BLaER1 (cell line): ENCODE results near the gene MAF.
A peak's percentile ranks its signal among the peaks of the same experiment; 100 is the strongest.

Source experiments
- H3K27ac ChIP-seq: shearing (Covaris generic); formaldehyde crosslinking; 2 replicates; pipeline ENCODE4 v1.8.1; 2022
- H3K27me3 ChIP-seq: shearing (Covaris generic); formaldehyde crosslinking; 2 replicates; pipeline ENCODE4 v1.8.1; 2022
- H3K36me3 ChIP-seq: shearing (Covaris generic); formaldehyde crosslinking; 2 replicates; pipeline ENCODE4 v1.8.1; 2022
- H3K4me1 ChIP-seq: shearing (Covaris generic); formaldehyde crosslinking; 2 replicates; pipeline ENCODE4 v1.8.1; 2022
- H3K4me2 ChIP-seq: shearing (Covaris generic); formaldehyde crosslinking; 2 replicates; pipeline ENCODE4 v1.8.1; 2022
- H3K4me3 ChIP-seq: shearing (Covaris generic); formaldehyde crosslinking; 2 replicates; pipeline ENCODE4 v1.8.1; 2022
- H3K9ac ChIP-seq: shearing (Covaris generic); formaldehyde crosslinking; 2 replicates; pipeline ENCODE4 v1.8.1; 2022
- H3K9me3 ChIP-seq: shearing (Covaris generic); formaldehyde crosslinking; 2 replicates; pipeline ENCODE4 v1.8.1; 2022
- H4K20me1 ChIP-seq: shearing (Covaris generic); formaldehyde crosslinking; 2 replicates; pipeline ENCODE4 v1.8.1; 2022
- Cebpa-rat ChIP-seq: shearing (Covaris generic); IDR thresholded peaks from 2 replicates; pipeline ENCODE4 v1.8.1; 2022

Gene MAF

DNA sequence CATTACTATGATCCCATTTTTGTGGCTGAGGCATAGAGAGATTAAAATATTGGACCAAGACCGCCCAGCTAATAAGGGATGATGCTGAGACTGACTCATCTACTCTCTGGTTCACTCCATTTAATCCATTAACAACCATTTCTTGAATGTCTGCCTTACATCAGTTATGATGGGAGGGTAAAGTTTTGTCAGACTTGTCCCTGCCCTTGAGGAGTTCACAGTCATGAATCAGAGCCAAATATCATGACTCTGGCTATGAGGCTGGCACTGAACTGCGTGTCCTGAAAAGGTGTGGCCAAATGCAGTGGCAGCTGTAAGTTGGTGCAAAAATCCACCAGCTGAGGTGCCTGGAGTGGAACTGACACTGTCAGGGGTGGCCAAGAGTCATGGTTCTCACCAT is 35.0 kb upstream of the MAF start:
- Histone ChIP-seq H3K4me2 (no peak overlapping the region), H3K27me3 (no peaks in the 10 kb centered on the region), H3K36me3 (no peaks in the 10 kb centered on the region), H4K20me1 (no peaks in the 10 kb centered on the region), H3K27ac (no peak overlapping the region), H3K4me3 (no peak overlapping the region), H3K9ac (no peak overlapping the region), H3K9me3 (no peaks in the 10 kb centered on the region), H3K4me1 (no peaks in the 10 kb centered on the region)
- TF ChIP-seq Cebpa-rat: no peak

DNA sequence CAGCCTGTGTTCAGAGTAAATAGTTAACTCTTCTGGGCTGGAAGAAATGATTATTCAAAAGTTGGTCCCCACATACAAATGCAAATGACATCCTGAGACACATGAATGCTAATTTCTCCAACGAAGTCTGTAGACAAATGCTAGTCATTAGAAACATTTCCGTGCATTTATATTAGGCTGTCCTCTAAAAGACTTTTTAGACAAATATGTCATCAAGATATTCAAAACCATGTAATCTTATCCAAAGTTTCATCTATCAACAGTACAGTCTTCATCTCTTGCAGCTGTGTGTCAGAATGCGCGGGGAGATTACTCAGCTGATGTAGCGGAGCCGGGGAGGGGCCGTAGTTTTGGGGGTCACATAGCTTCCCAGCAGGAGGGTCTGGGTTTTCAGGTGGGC is 33.8 kb upstream of the MAF start:
- no peak overlapping the region for H3K9ac ChIP-seq
- no peaks in the 10 kb centered on the region for H4K20me1 ChIP-seq
- H3K36me3 ChIP-seq: no peaks in the 10 kb centered on the region
- H3K4me2 ChIP-seq: no peak overlapping the region
- no peaks in the 10 kb centered on the region for H3K4me1 ChIP-seq
- H3K4me3 ChIP-seq: no peak overlapping the region
- no peak for TF ChIP-seq Cebpa-rat
- H3K27me3 ChIP-seq: no peaks in the 10 kb centered on the region
- 0 out of 2 replicates have a peak, but pooled peaks cover 3% of the 10 kb centered on the region for H3K9me3 ChIP-seq
- H3K27ac ChIP-seq: no peak overlapping the region

DNA sequence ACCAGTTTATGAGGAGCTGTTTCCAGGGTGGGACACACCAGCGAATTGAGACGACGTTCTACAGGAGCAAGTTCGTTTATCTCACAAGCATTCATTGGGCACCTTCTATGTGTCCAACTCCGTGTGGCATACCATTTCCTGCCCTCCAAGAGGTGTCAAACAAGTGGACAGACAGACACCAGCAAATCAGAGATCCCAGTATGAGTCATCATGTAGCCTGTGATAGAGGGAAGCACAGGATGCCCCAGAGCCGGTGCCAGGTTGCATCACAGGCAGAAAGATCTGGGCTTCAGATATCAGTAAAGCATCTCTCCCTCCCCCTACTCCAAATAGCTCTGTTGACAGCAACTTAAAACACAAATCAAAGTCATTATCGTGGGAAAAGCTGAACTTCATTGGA is 31.8 kb upstream of the MAF start:
- no peak overlapping the region for H3K4me3 ChIP-seq
- H3K4me1 ChIP-seq: peaks cover 13% of the 10 kb centered on the region
- H3K27ac ChIP-seq: no peak overlapping the region
- H3K9ac ChIP-seq: no peak overlapping the region
- H3K9me3 ChIP-seq: 0 out of 2 replicates have a peak, but pooled peaks cover 3% of the 10 kb centered on the region
- no peak overlapping the region for H3K4me2 ChIP-seq
- no peaks in the 10 kb centered on the region for H4K20me1 ChIP-seq
- H3K27me3 ChIP-seq: no peaks in the 10 kb centered on the region
- no peak for TF ChIP-seq Cebpa-rat
- H3K36me3 ChIP-seq: no peaks in the 10 kb centered on the region

DNA sequence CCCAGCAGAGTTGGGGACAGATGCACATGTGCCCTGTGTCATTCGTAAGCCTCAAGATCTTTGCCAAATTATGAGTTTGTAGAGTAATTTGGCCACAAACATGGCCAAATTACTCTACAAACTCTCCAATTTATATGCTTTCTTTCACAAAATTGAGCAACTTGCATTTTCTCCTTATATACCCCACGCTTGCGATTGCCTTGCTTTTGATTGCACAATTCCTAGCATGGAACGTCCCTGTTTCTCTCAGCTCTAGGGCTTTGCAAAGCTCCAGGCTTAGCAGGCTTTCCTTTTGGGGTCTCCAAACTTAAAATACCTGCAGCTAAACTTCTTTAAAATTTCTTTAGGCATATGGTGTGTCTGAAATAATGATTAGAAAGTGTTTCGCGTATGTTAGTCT is 28.5 kb upstream of the MAF start:
- H3K9me3 ChIP-seq: 0 out of 2 replicates have a peak, but pooled peaks cover 3% of the 10 kb centered on the region
- 0 out of 2 replicates have a peak, but pooled peaks have one; percentile 16 for TF ChIP-seq Cebpa-rat
- no peaks in the 10 kb centered on the region for H3K27me3 ChIP-seq
- H3K9ac ChIP-seq: no peak overlapping the region
- H3K4me3 ChIP-seq: no peak overlapping the region
- no peaks in the 10 kb centered on the region for H3K36me3 ChIP-seq
- H3K4me2 ChIP-seq: peak overlapping the region; percentile 53
- peaks cover 13% of the 10 kb centered on the region for H3K4me1 ChIP-seq
- no peak overlapping the region for H3K27ac ChIP-seq
- H4K20me1 ChIP-seq: no peaks in the 10 kb centered on the region

- no peak overlapping the region for H3K27ac ChIP-seq
- no peak overlapping the region for H3K9ac ChIP-seq
- no peaks in the 10 kb centered on the region for H4K20me1 ChIP-seq
- H3K9me3 ChIP-seq: 0 out of 2 replicates have a peak, but pooled peaks cover 3% of the 10 kb centered on the region
- no peaks in the 10 kb centered on the region for H3K36me3 ChIP-seq
- no peaks in the 10 kb centered on the region for H3K27me3 ChIP-seq
- H3K4me2 ChIP-seq: peak overlapping the region; percentile 53
- H3K4me3 ChIP-seq: no peak overlapping the region
- no peak for TF ChIP-seq Cebpa-rat
- H3K4me1 ChIP-seq: peaks cover 13% of the 10 kb centered on the region
Observed at GRCh38 chr16:79628501-79628975, 28.0 kb upstream of the MAF start.

- no peak overlapping the region for H3K4me2 ChIP-seq
- H4K20me1 ChIP-seq: no peaks in the 10 kb centered on the region
- peaks cover 13% of the 10 kb centered on the region for H3K4me1 ChIP-seq
- H3K27ac ChIP-seq: no peak overlapping the region
- no peaks in the 10 kb centered on the region for H3K27me3 ChIP-seq
- TF ChIP-seq Cebpa-rat: no peak
- H3K9me3 ChIP-seq: 0 out of 2 replicates have a peak, but pooled peaks cover 3% of the 10 kb centered on the region
- H3K4me3 ChIP-seq: no peak overlapping the region
- H3K36me3 ChIP-seq: no peaks in the 10 kb centered on the region
- no peak overlapping the region for H3K9ac ChIP-seq
Observed at GRCh38 chr16:79627092-79627491, 26.6 kb upstream of the MAF start.

DNA sequence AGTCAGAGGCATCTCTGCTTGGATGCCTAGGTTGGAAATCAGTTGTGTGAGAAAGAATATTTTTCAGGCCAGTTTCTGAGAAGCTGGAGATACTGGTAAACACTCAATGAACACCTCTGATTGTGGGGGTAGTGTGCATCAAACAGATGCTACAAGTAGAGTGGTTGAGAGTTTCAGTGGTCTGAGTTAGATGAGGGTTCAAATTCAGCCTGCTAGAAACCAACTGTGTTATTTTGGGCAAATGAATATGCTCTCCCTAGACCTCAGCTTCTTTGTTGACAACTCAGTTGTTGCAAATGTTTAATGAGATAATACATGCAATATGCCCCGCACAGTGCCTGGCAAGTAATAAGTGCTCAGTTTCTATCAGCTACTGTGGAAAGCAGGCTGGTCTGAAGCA is 25.2 kb upstream of the MAF start:
- no peak overlapping the region for H3K4me2 ChIP-seq
- no peak for TF ChIP-seq Cebpa-rat

DNA sequence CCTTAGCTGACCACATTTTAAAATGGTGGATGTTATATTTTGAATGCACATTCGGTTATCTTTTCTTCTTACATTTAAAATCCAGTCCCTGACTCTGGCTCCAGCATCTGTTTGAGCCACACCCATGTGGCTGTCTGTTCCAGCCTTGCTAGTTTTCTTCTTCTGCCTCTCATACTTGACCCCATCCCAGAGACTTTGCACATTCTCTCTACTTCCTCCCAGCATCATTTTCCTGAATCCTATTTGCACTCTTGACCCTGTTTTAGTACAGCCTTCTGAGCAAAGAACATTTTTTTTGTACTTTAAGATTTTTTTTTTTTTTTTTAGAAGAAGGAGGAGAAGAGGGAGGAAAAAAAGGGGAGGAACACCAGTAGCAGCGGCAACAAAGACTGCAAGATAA is 23.3 kb upstream of the MAF start:
- no peak overlapping the region for H3K4me2 ChIP-seq
- H3K9me3 ChIP-seq: no peaks in the 10 kb centered on the region
- H3K36me3 ChIP-seq: no peaks in the 10 kb centered on the region
- no peaks in the 10 kb centered on the region for H4K20me1 ChIP-seq
- H3K4me3 ChIP-seq: no peak overlapping the region
- no peak overlapping the region for H3K9ac ChIP-seq
- H3K4me1 ChIP-seq: peaks cover 9% of the 10 kb centered on the region
- H3K27me3 ChIP-seq: no peaks in the 10 kb centered on the region
- H3K27ac ChIP-seq: no peak overlapping the region
- TF ChIP-seq Cebpa-rat: no peak

More for the DNA sequence above, 25.2 kb upstream of the MAF start:
- no peak overlapping the region for H3K9ac ChIP-seq
- no peaks in the 10 kb centered on the region for H3K27me3 ChIP-seq
- H3K4me1 ChIP-seq: peaks cover 13% of the 10 kb centered on the region
- H3K9me3 ChIP-seq: 0 out of 2 replicates have a peak, but pooled peaks cover 3% of the 10 kb centered on the region
- no peaks in the 10 kb centered on the region for H4K20me1 ChIP-seq
- H3K36me3 ChIP-seq: no peaks in the 10 kb centered on the region
- no peak overlapping the region for H3K4me3 ChIP-seq
- H3K27ac ChIP-seq: no peak overlapping the region

DNA sequence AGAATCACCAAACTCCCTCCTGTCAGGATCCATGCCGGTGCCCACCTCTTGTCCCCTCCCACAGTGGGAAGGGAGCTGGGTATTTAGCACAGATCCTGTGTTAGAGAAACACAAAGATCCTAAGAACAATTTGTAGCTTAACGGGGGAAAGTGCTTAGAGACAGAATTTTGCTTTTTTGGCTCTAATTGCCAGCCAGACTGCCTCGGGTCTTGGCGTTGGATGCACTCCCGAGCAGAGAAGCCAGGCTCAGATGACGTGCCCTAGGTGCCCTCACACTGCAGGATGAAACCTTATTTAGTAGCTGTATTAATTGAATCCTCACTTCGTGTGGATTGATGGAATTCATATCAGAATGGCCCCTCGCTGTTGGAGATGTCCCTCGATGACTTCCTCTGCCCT is 22.5 kb upstream of the MAF start:
- no peaks in the 10 kb centered on the region for H3K27me3 ChIP-seq
- no peaks in the 10 kb centered on the region for H3K36me3 ChIP-seq
- no peaks in the 10 kb centered on the region for H4K20me1 ChIP-seq
- H3K27ac ChIP-seq: no peak overlapping the region
- no peak overlapping the region for H3K9ac ChIP-seq
- H3K4me2 ChIP-seq: no peak overlapping the region
- TF ChIP-seq Cebpa-rat: no peak
- peaks cover 2% of the 10 kb centered on the region for H3K4me1 ChIP-seq
- no peaks in the 10 kb centered on the region for H3K9me3 ChIP-seq
- H3K4me3 ChIP-seq: no peak overlapping the region

GRCh38 chr16:79621027-79621426 is 20.5 kb upstream of the MAF start:
- no peak overlapping the region for H3K4me2 ChIP-seq
- no peak overlapping the region for H3K4me3 ChIP-seq
- no peaks in the 10 kb centered on the region for H4K20me1 ChIP-seq
- H3K36me3 ChIP-seq: no peaks in the 10 kb centered on the region
- no peaks in the 10 kb centered on the region for H3K4me1 ChIP-seq
- H3K9ac ChIP-seq: no peak overlapping the region
- H3K27ac ChIP-seq: no peak overlapping the region
- no peaks in the 10 kb centered on the region for H3K9me3 ChIP-seq
- no peaks in the 10 kb centered on the region for H3K27me3 ChIP-seq
- TF ChIP-seq Cebpa-rat: no peak

DNA sequence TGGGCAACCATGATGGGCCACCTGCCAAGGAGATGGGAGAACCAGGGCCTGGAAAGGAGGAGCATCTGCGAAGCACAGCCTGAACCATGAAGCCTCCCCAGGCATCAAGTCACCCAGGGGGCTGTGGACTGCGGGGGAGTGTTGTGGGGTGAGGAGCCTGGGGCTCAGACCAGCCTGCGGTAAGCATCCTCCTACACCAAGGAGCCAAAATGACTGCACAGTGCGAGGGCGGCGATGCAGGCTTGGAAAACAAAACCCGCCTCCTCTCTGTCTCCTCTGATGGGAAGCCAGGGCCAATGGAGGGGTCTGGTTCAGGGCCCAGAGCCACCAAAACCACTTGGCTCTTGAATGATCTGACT is 18.1 kb upstream of the MAF start:
- no peak overlapping the region for H3K4me2 ChIP-seq
- H3K27ac ChIP-seq: no peak overlapping the region
- H3K4me1 ChIP-seq: no peaks in the 10 kb centered on the region
- TF ChIP-seq Cebpa-rat: no peak
- H3K27me3 ChIP-seq: no peaks in the 10 kb centered on the region
- H3K36me3 ChIP-seq: no peaks in the 10 kb centered on the region
- no peaks in the 10 kb centered on the region for H4K20me1 ChIP-seq
- no peak overlapping the region for H3K4me3 ChIP-seq
- H3K9ac ChIP-seq: no peak overlapping the region
- no peaks in the 10 kb centered on the region for H3K9me3 ChIP-seq
